ENCODE results near the gene NKX2-3. TPM values are rescaled to one million over a fixed set of nuclear protein-coding genes. Genes with fewer than 3 reads are reported as not detected.

NKX2-3 gene
- total RNA-seq, 2 donors from 2014 or later: not detected

- peaks cover 16% of the 10 kb centered on the region for H3K4me1 Mint-ChIP-seq
- H3K27ac Mint-ChIP-seq: no peak overlapping the region
- H3K27me3 Mint-ChIP-seq: peaks cover 64% of the 10 kb centered on the region
- no peaks in the 10 kb centered on the region for H3K36me3 Mint-ChIP-seq (ENCODE audit: low read depth)
- H3K4me3 Mint-ChIP-seq: peak overlapping the region; percentile 43
- no peaks in the 10 kb centered on the region for H3K9me3 Mint-ChIP-seq
- no peak for ATAC-seq (replicated peaks)
Observed at GRCh38 chr10:99531696-99532593, 797 bp upstream of the NKX2-3 start.

- H3K27ac Mint-ChIP-seq: no peak overlapping the region
- no peaks in the 10 kb centered on the region for H3K36me3 Mint-ChIP-seq (ENCODE audit: low read depth)
- H3K4me3 Mint-ChIP-seq: peak overlapping the region; percentile 34
Observed at GRCh38 chr10:99533496-99534449, 1.0 kb downstream of the NKX2-3 start.

DNA sequence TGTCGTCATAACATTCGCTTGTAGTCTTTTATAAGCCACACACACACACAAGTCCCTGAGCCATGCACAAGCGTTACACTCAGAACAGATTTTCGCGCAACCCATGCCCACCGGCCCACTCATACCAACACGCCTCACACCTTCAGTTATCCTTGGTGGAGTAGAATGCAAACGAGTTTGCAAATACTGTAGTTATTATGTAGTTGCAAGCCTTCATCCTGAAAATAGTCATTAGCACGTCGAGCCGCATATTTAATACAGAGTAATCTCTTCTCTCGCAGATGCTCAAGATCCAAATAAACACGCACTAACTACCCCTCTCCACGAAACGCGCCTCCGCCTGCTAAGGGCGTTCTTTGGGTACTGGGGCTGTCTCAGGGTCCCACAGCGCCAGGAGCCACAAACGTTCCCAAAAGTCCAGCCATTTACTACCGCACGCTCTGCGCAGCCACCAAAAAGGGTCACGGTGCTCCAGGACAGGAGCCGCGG is 1.8 kb downstream of the NKX2-3 start:
- H3K4me3 Mint-ChIP-seq: peak overlapping the region; percentile 34
- no peak for ATAC-seq (replicated peaks)

More at GRCh38 chr10:99533496-99534449, 1.0 kb downstream of the NKX2-3 start:
- Mint-ChIP-seq H3K9me3 (no peaks in the 10 kb centered on the region), H3K27me3 (peaks cover 73% of the 10 kb centered on the region), H3K4me1 (peaks cover 16% of the 10 kb centered on the region)
- no peak for ATAC-seq (replicated peaks)

GRCh38 chr10:99534939-99535763 is 2.4 kb downstream of the NKX2-3 start:
- no peaks in the 10 kb centered on the region for H3K9me3 Mint-ChIP-seq
- peak overlapping the region; percentile 34 for H3K4me3 Mint-ChIP-seq
- H3K4me1 Mint-ChIP-seq: peaks cover 16% of the 10 kb centered on the region
- peak; percentile 28 for ATAC-seq (replicated peaks)
- no peak overlapping the region for H3K27ac Mint-ChIP-seq
- H3K27me3 Mint-ChIP-seq: peaks cover 70% of the 10 kb centered on the region
- H3K36me3 Mint-ChIP-seq (ENCODE audit: low read depth): no peaks in the 10 kb centered on the region

More for the DNA sequence above, 1.8 kb downstream of the NKX2-3 start:
- Mint-ChIP-seq H3K36me3 (ENCODE audit: low read depth) (no peaks in the 10 kb centered on the region), H3K9me3 (no peaks in the 10 kb centered on the region), H3K4me1 (peaks cover 16% of the 10 kb centered on the region), H3K27ac (no peak overlapping the region), H3K27me3 (peaks cover 70% of the 10 kb centered on the region)

GRCh38 chr10:99535764-99536337 is 3.1 kb downstream of the NKX2-3 start:
- ATAC-seq (replicated peaks): no peak
- H3K27ac Mint-ChIP-seq: no peak overlapping the region

DNA sequence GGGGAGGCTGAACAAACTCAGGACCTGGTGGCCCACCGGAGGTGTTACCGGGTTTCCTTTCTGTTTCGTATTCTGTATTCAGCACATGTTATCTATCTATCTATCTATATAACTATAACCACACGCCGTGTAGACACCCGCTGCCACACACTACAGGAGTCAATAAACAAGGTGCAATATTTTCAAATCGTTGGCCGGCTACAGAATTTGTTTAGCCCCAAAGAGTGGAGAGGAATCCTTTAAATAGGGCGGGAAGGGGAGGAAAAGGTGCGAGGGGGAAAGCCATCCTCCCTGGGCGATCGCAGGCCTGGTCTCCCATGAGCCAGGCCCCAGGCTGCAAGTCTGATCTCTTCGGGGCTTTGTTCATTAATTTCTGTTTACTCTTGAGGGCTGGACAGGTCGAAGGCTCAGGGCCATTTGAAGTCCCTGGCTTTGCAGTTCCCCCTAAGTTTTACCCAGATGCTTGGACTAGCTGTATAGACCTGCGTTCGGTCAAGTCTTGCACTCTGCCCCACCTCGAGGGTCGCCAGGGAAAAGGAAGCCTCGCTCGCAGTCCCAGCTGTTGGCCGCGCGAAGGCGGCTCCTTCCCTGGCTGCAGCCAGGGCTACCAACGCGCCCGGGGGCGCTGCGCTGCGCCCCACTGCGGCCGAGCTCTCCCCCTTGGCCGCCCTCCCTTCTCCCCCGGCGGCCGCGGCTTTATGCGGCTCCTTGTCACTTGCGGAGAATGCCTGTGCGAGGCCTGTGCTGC is 3.8 kb downstream of the NKX2-3 start:
- Mint-ChIP-seq H3K4me3 (peak overlapping the region; percentile 39), H3K27me3 (peaks cover 65% of the 10 kb centered on the region), H3K27ac (no peak overlapping the region), H3K9me3 (no peaks in the 10 kb centered on the region), H3K4me1 (peaks cover 10% of the 10 kb centered on the region), H3K36me3 (ENCODE audit: low read depth) (no peaks in the 10 kb centered on the region)
- ATAC-seq (replicated peaks): no peak

More at GRCh38 chr10:99535764-99536337, 3.1 kb downstream of the NKX2-3 start:
- peaks cover 10% of the 10 kb centered on the region for H3K4me1 Mint-ChIP-seq
- peaks cover 65% of the 10 kb centered on the region for H3K27me3 Mint-ChIP-seq
- H3K36me3 Mint-ChIP-seq (ENCODE audit: low read depth): no peaks in the 10 kb centered on the region
- no peaks in the 10 kb centered on the region for H3K9me3 Mint-ChIP-seq
- H3K4me3 Mint-ChIP-seq: peak overlapping the region; percentile 39

DNA sequence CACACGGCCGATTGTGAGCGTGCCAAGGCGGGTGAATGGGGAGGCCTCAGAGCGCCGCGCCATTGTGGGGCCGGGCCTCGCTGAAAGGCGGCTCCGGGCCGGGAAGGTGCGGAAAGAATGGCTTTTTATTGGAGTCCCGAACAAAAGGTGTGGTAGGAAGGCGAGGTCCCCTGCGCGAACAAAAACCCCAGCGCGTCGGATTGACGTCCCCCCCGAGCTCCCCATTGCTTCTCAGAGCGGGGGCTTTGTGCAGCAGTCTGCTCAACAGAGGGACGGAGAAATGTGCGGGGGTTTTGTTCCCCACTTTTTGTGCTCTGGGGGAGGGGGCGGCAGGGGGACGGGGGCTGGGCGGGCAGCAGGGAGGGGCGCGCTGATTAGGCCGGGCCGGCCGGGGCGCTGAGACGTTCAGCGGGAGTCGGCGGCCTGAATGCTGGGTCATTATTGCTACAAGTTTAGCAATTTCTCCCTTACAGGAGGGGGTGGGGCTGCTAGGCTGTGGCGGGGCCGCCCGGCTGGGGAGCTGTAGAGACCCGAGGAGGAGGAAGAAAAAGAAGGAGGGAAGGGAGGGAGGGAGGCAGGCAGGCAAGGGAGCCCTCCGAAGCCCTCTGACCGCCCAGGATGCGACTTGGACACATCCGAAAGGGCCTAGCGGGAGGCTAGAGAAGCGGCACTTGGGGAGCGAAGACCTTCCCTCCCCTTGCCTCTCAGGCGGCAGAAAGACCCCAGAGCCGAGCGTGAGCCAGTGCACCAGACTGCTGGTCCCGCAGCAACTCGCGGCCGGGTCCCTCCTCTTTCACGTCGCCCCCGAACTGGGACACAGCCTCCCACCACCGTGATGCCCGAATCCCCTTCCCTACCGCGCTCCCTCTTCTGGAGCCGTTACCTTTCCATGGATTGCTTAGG is 4.6 kb downstream of the NKX2-3 start:
- Mint-ChIP-seq H3K4me1 (peaks cover 10% of the 10 kb centered on the region), H3K9me3 (no peaks in the 10 kb centered on the region), H3K27me3 (peaks cover 59% of the 10 kb centered on the region), H3K27ac (no peak overlapping the region), H3K36me3 (ENCODE audit: low read depth) (no peaks in the 10 kb centered on the region), H3K4me3 (peak overlapping the region; percentile 39)
- no peak for ATAC-seq (replicated peaks)

DNA sequence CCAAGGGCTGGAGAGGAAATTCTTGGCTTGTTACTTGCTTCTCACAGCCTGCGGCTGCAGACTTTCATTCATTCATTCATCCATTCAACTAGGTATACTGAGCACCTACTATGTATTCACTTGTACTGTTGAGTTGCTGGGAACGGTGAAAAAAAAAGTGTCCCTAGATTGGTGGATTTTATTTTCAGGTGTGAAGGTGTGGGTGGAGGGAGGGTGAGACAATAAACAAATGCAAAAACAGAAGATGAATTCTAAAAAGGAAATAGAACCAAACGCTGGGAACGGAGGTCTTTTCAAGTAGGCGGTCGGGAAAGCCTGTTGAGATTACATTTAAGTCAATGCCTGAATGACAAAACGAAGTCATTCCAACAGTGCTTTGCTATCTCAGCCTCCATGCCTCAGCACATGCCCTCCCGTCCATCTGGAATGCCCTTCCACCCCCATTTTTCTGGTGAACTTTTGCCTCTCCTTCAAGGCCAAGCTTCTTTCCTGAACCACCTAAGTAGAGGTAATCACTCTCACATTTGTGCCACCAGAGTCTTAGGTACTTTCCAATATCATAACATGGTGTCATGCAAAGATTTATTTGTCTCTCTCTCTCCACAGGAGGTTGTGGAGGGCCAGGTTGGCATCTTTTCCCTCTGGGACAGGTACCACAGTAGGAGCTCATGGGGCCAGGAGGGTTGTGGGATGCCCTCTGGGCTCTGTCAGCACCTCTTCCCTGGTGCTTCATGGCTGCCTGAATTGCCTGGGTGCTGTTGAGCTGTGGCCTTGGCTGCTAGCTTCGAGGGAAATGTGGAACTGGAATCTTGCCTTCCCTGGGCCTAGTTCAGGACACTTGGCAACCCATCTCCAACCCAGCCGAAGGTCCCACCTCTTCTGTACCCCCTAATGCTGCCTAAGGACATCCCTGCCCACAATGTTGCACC is 5.5 kb downstream of the NKX2-3 start:
- H3K9me3 Mint-ChIP-seq: no peaks in the 10 kb centered on the region
- ATAC-seq (replicated peaks): no peak
- H3K27ac Mint-ChIP-seq: no peak overlapping the region
- H3K36me3 Mint-ChIP-seq (ENCODE audit: low read depth): no peaks in the 10 kb centered on the region
- peaks cover 56% of the 10 kb centered on the region for H3K27me3 Mint-ChIP-seq
- H3K4me1 Mint-ChIP-seq: peaks cover 10% of the 10 kb centered on the region
- no peak overlapping the region for H3K4me3 Mint-ChIP-seq

GRCh38 chr10:99539120-99539519 is 6.4 kb downstream of the NKX2-3 start:
- no peak for ATAC-seq (replicated peaks)
- no peaks in the 10 kb centered on the region for H3K9me3 Mint-ChIP-seq

GRCh38 chr10:99539820-99540219 is 7.1 kb downstream of the NKX2-3 start:
- peaks cover 4% of the 10 kb centered on the region for H3K4me1 Mint-ChIP-seq
- no peaks in the 10 kb centered on the region for H3K36me3 Mint-ChIP-seq (ENCODE audit: low read depth)
- no peak for ATAC-seq (replicated peaks)
- no peak overlapping the region for H3K4me3 Mint-ChIP-seq
- peaks cover 53% of the 10 kb centered on the region for H3K27me3 Mint-ChIP-seq
- no peaks in the 10 kb centered on the region for H3K9me3 Mint-ChIP-seq
- H3K27ac Mint-ChIP-seq: no peak overlapping the region

More at GRCh38 chr10:99539120-99539519, 6.4 kb downstream of the NKX2-3 start:
- H3K27ac Mint-ChIP-seq: no peak overlapping the region
- H3K4me1 Mint-ChIP-seq: peaks cover 10% of the 10 kb centered on the region
- no peak overlapping the region for H3K4me3 Mint-ChIP-seq
- peaks cover 56% of the 10 kb centered on the region for H3K27me3 Mint-ChIP-seq
- H3K36me3 Mint-ChIP-seq (ENCODE audit: low read depth): no peaks in the 10 kb centered on the region

DNA sequence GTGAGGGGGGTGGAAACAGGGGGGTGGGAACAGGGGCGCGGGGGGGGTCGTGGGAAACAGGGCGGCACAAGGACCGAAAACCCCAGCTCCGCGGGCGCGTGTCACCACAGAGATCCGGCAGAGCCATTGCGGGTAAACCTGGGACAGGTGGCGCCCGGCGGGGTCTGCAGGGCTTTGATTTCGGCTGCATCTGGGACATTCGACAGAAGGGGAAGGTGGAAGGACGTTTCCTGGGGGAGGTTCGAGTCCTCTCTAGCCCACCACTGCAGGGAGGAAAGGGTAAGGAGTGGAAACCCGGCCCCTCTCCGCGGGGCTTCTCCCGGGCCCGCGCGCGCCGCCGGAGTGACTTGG is 7.5 kb downstream of the NKX2-3 start:
- Mint-ChIP-seq H3K4me1 (peaks cover 4% of the 10 kb centered on the region), H3K36me3 (ENCODE audit: low read depth) (no peaks in the 10 kb centered on the region), H3K27ac (no peak overlapping the region), H3K27me3 (peaks cover 55% of the 10 kb centered on the region), H3K9me3 (no peaks in the 10 kb centered on the region), H3K4me3 (no peak overlapping the region)
- ATAC-seq (replicated peaks): no peak
